ENCODE measurements around the gene DPYD.

GRCh38 chr1:97826820-97827219 lies 94.0 kb downstream of the DPYD start:
- TF ChIP-seq CTCF (conservative IDR thresholded peaks at IDR 0.05): no peak
- TF ChIP-seq ZFX (IDR thresholded peaks at IDR 0.05): no peak

All from C4-2B (cell line).